ENCODE results near the gene GRM7.

The GRM7 gene

GRCh38 chr3:7683426-7683825 is 822.5 kb downstream of the GRM7 start:
- no peak for DNase-seq

GRCh38 chr3:7684182-7684715 is 823.3 kb downstream of the GRM7 start:
- no peak for DNase-seq

GRCh38 chr3:7687428-7688147 is 826.7 kb downstream of the GRM7 start:
- DNase-seq = no peak

- DNase-seq = no peak
Measured at GRCh38 chr3:7692866-7693265, 832.0 kb downstream of the GRM7 start.

- DNase-seq = no peak
Measured at GRCh38 chr3:7693976-7694375, 833.1 kb downstream of the GRM7 start.

- no peak for DNase-seq
Measured at GRCh38 chr3:7695049-7695448, 834.1 kb downstream of the GRM7 start.

- no peak for DNase-seq
Measured at GRCh38 chr3:7696320-7696719, 835.4 kb downstream of the GRM7 start.

GRCh38 chr3:7697548-7697947 is 836.6 kb downstream of the GRM7 start:
- DNase-seq = no peak

GRCh38 chr3:7700539-7700938 is 839.6 kb downstream of the GRM7 start:
- no peak for DNase-seq

GRCh38 chr3:7700977-7701376 is 840.1 kb downstream of the GRM7 start:
- DNase-seq = no peak

GRCh38 chr3:7707187-7707586 is 846.3 kb downstream of the GRM7 start:
- DNase-seq = no peak

- no peak for DNase-seq
Measured at GRCh38 chr3:7709376-7710082, 848.6 kb downstream of the GRM7 start.

GRCh38 chr3:7710284-7710683 is 849.4 kb downstream of the GRM7 start:
- no peak for DNase-seq

GRCh38 chr3:7713724-7714123 is 852.8 kb downstream of the GRM7 start:
- DNase-seq = no peak

GRCh38 chr3:7720649-7721297 is 859.9 kb downstream of the GRM7 start:
- no peak for DNase-seq

GRCh38 chr3:7721869-7722268 is 861.0 kb downstream of the GRM7 start:
- DNase-seq = no peak

GRCh38 chr3:7728566-7729519 is 867.9 kb downstream of the GRM7 start:
- no peak for DNase-seq

GRCh38 chr3:7733933-7734332 is 873.0 kb downstream of the GRM7 start:
- DNase-seq = no peak

- no peak for DNase-seq
Measured at GRCh38 chr3:7734456-7734855, 873.5 kb downstream of the GRM7 start.

- no peak for DNase-seq
Measured at GRCh38 chr3:7737263-7737662, 876.3 kb downstream of the GRM7 start.

- no peak for DNase-seq
Measured at GRCh38 chr3:7739754-7740153, 878.8 kb downstream of the GRM7 start.

- no peak for DNase-seq
Measured at GRCh38 chr3:7740458-7740857, 879.5 kb downstream of the GRM7 start.

GRCh38 chr3:7744850-7745249 is 883.9 kb downstream of the GRM7 start:
- DNase-seq = no peak

All from NCI-H446 (cell line).